Measurements from ENCODE around the gene TOMM40.

The TOMM40 gene

GRCh38 chr19:44931541-44931940 is 40.5 kb downstream of the TOMM40 start:
- no peak for DNase-seq

- DNase-seq, result peak; percentile 89
Observed at GRCh38 chr19:44939668-44940067, 48.6 kb downstream of the TOMM40 start.

GRCh38 chr19:44942067-44942571 is 51.1 kb downstream of the TOMM40 start, which contains the start of gene APOC4:
APOC4 (plus strand) TSS chr19:44942237; CDS start chr19:44942278, 41 bp downstream.
- no peak for DNase-seq

GRCh38 chr19:44943801-44944249 is 52.8 kb downstream of the TOMM40 start:
- DNase-seq, result peak; percentile 97

GRCh38 chr19:44947041-44947581 is 56.1 kb downstream of the TOMM40 start:
- peak; percentile 97 for DNase-seq

- no peak for DNase-seq
Observed at GRCh38 chr19:44948237-44948636, 57.2 kb downstream of the TOMM40 start.

GRCh38 chr19:44948763-44949374 is 57.8 kb downstream of the TOMM40 start:
- no peak for DNase-seq

- no peak for DNase-seq
Observed at GRCh38 chr19:44949550-44949949, 58.5 kb downstream of the TOMM40 start.

GRCh38 chr19:44951179-44952159 is 60.4 kb downstream of the TOMM40 start:
- peak; percentile 78 for DNase-seq
